Stimulated activated naive B cell treated with anti-CD40 and anti-IgM and Interleukin-4, amounts not matched to agents 10 μg/mL and 1 μg/mL and 100 μg/mL, for 72 hours (primary cell): ENCODE data around the gene NACA2.
"Not testable (repeated sequence)": the region's sequence is repeated elsewhere in the genome, so short reads cannot be mapped to it uniquely, and the experiment has no call there.

Source experiments
- ATAC-seq, 2 donors: fragments of 150-1000 bp; cut with Tn5 transposase; replicated peaks; 2 replicates each; pipeline ENCODE4 v1.10.0; 2021; ENCODE audit warnings: moderate library complexity in 1 of 2
- DNase-seq: peaks from one replicate; pipeline ENCODE4 v3.0.0; 2021
- H3K27ac Mint-ChIP-seq: one replicate; pipeline ENCODE4 v1.8.0; 2022; ENCODE audit warnings: mild to moderate bottlenecking, mixed read lengths
- H3K27me3 Mint-ChIP-seq, 2 donors: one replicate each; pipeline ENCODE4 v1.8.0; 2022; ENCODE audit warnings: mixed read lengths in 2 of 2
- H3K36me3 Mint-ChIP-seq, 2 donors: one replicate each; pipeline ENCODE4 v1.8.0; 2022; ENCODE audit warnings: mixed read lengths in 2 of 2, mild to moderate bottlenecking in 1 of 2
- H3K4me1 Mint-ChIP-seq, 2 donors: one replicate each; pipeline ENCODE4 v1.8.0; 2022; ENCODE audit warnings: mixed read lengths in 2 of 2, mild to moderate bottlenecking in 1 of 2
- H3K4me3 Mint-ChIP-seq, 2 donors: one replicate each; pipeline ENCODE4 v1.8.0; 2022; ENCODE audit warnings: mild to moderate bottlenecking in 2 of 2, mixed read lengths in 2 of 2, moderate library complexity in 1 of 2
- H3K9me3 Mint-ChIP-seq, 2 donors: one replicate each; pipeline ENCODE4 v1.8.0; 2022; ENCODE audit warnings: mixed read lengths in 2 of 2, mild to moderate bottlenecking in 1 of 2

The NACA2 gene

DNA sequence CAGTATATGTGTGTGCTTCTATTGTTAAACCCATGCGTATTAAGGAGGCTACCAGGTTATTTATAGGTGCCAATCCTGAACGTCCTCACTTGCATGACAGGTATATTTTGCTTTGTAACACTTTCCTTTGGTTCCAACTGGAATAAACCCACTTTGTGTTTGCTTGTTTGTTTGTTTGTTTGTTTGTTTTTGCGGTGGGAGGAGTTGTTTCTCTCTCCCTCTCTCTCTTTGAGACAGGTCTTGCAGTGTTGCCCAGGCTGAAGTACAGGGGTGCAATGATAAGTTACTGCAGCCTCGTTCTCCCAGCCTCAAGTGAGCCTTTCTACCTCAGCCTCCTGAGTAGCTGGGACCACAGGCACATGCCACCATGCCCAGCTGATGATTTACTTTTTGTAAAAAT, 28.7 kb downstream of the NACA2 start:
- DNase-seq (no peak), ATAC-seq (no peak)
- Mint-ChIP-seq H3K9me3 (no peaks in the 10 kb centered on the region), H3K36me3 (no peaks in the 10 kb centered on the region), H3K27me3 (peaks cover 19 to 28% of the 10 kb centered on the region in 2 donors), H3K4me3 (no peak overlapping the region), H3K27ac (no peak overlapping the region), H3K4me1 (no peaks in the 10 kb centered on the region)

DNA sequence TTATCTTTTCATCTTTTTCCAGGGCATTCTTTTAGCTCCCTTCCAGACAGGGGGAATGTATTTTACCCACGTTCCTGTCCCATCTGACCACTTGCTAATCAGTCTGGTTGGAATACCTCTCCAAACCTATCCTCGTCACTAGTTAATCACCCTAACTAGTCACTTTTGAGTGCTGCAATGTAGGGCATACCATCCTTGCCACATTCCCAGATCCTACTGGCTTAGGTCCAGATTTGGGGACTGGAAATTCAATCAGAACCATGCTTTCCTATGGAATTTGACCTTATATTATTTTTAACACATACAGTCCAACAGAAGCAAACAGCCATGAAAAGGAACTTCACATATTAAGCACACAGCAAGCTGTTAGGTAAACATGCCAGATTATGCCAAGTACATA, 29.7 kb downstream of the NACA2 start:
- Mint-ChIP-seq H3K4me3 (no peak overlapping the region), H3K9me3 (no peaks in the 10 kb centered on the region), H3K27me3 (peaks cover 19 to 28% of the 10 kb centered on the region in 2 donors), H3K4me1 (no peaks in the 10 kb centered on the region), H3K27ac (no peak overlapping the region), H3K36me3 (no peaks in the 10 kb centered on the region)
- DNase-seq (no peak), ATAC-seq (no peak)

DNA sequence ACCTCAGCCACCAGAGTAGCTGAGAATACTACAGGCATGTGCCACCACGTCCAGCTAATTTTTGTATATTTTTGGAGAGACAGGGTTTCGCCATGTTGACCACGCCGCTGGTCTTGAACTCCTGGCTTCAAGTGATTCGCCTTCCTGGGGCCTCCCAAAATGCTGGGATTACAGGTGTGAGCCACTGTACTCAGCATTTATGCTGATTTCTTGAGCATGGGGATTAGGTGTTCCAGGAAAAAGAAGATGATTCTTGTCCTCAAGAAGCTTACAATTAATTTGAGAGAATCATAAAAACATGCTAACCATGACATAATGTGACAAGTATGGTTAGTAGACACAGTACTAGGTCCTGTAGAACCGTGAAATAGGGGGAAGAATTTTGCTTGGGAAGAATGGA, 30.9 kb downstream of the NACA2 start:
- Mint-ChIP-seq H3K27me3 (peaks cover 20 to 29% of the 10 kb centered on the region in 2 donors), H3K4me1 (no peaks in the 10 kb centered on the region), H3K27ac (no peak overlapping the region), H3K4me3 (no peak overlapping the region), H3K36me3 (no peaks in the 10 kb centered on the region), H3K9me3 (no peaks in the 10 kb centered on the region)
- ATAC-seq (no peak), DNase-seq (no peak)

DNA sequence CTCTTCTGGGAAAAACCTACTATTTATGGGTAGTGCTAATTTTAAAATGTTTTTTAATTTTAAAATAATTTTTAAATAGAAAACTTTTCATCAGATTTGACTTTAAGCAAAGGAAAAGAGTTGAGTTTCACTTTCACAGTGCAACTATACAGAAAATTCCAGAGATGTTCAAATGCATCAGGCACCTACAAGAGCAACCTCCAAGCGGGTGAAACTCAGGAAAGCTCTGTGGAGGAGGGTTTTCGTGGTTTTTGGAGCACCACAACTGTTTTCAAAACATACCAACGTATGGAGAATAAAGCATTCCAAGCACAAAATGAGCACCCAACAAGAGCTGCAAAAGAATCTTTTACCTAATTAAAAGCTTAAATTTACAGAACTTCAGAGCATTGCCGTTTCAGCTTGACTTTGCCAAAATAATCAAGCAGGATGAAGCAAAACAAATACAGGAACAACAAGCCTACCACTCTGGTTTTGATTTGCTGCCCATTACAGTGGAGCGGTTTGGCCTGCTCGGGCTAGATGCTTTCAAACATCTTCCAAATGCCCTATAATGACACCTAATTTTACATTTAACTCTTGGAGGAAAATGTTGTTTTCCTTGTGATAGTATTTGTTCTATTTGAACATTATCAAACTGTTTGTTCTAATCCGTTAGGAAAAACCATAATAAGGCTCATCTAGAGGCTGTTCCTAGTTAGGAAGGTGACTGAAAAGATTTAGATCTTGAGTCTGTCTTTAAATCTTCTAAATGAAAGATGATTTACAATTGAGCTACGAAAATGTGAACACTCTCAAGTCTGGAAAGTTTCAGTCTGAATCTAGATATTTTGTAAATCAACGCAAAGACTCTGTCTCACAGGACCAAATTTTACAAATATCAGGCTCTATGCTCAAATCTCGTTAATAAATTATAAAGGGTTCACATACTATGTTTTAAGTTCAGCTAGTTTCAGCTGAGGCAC, 34.5 kb downstream of the NACA2 start:
- Mint-ChIP-seq H3K9me3 (no peaks in the 10 kb centered on the region), H3K27me3 (peaks cover 24 to 44% of the 10 kb centered on the region in 2 donors)

DNA sequence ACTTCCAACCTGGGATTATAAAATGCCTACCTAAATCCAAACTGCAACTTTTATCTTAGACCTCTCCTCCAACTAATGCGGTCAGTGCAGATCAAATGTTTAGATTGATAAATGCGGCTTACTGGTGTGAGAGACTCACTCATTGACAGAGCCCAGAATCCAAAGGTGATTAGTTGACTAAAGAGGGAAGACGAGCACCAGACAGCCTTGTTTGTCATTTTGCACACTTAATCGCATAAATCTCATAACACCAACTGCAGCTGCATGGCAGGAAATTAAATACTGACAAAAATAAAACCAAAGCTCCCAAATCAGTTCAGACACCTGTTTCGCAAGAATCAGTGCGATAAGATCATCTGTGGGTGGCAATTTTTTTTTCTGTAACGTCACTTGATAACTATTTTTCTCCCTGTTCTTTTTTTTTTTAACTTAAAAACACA, 35.9 kb downstream of the NACA2 start:
- peaks cover 29 to 50% of the 10 kb centered on the region in 2 donors for H3K27me3 Mint-ChIP-seq
- no peak for ATAC-seq
- H3K36me3 Mint-ChIP-seq, result no peaks in the 10 kb centered on the region
- H3K4me3 Mint-ChIP-seq, result no peak overlapping the region
- no peaks in the 10 kb centered on the region for H3K4me1 Mint-ChIP-seq
- no peak overlapping the region for H3K27ac Mint-ChIP-seq
- H3K9me3 Mint-ChIP-seq, result no peaks in the 10 kb centered on the region
- no peak for DNase-seq

More for the DNA sequence above, 34.5 kb downstream of the NACA2 start:
- no peaks in the 10 kb centered on the region for H3K4me1 Mint-ChIP-seq
- ATAC-seq, result no peak
- no peak for DNase-seq
- no peak overlapping the region for H3K27ac Mint-ChIP-seq
- no peaks in the 10 kb centered on the region for H3K36me3 Mint-ChIP-seq
- H3K4me3 Mint-ChIP-seq, result no peak overlapping the region

DNA sequence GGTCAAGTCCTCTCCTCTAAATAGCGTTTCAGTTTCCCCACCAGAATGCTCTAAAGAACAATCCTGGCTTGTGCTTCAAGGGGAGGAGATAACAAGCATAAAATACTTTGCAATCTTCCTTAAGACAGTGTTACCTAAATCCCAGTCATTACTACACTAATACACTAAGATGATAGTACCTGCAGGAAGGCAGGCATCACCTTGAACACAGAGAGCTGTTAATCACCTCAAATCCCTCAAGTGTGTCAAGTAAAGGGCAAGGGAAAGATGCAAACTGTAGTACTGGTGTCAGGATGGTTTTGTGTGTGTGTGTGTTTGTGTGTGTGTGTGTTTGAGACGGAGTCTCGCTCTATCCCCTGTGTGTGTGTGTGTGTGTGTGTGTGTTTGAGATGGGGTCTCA, 36.8 kb downstream of the NACA2 start:
- peaks cover 30 to 53% of the 10 kb centered on the region in 2 donors for H3K27me3 Mint-ChIP-seq
- H3K27ac Mint-ChIP-seq, result no peak overlapping the region
- no peak for DNase-seq
- ATAC-seq, result no peak
- no peaks in the 10 kb centered on the region for H3K36me3 Mint-ChIP-seq
- H3K4me3 Mint-ChIP-seq, result no peak overlapping the region
- H3K9me3 Mint-ChIP-seq, result no peaks in the 10 kb centered on the region
- H3K4me1 Mint-ChIP-seq, result no peaks in the 10 kb centered on the region

DNA sequence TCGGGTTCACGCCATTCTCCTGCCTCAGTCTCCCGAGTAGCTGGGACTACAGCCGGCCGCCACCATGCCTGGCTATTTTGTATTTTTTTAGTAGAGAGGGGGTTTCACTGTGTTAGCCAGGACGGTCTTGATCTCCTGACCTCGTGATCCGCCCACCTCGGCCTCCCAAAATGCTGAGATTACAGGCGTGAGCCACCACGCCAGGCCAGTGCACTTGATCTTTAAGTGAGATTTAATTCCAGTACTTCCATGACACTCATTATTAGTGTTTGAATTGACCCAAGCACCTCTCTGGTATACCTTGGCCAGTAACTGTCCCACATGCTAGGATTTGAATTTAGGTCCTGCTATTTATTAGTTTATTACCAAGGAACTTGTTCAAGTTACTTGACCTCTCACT, 38.5 kb downstream of the NACA2 start:
- not testable (repeated sequence) for H3K36me3 Mint-ChIP-seq, H3K9me3 Mint-ChIP-seq, ATAC-seq, H3K27ac Mint-ChIP-seq, H3K4me3 Mint-ChIP-seq, H3K4me1 Mint-ChIP-seq, DNase-seq
- peaks cover 29 to 59% of the 10 kb centered on the region in 2 donors for H3K27me3 Mint-ChIP-seq

DNA sequence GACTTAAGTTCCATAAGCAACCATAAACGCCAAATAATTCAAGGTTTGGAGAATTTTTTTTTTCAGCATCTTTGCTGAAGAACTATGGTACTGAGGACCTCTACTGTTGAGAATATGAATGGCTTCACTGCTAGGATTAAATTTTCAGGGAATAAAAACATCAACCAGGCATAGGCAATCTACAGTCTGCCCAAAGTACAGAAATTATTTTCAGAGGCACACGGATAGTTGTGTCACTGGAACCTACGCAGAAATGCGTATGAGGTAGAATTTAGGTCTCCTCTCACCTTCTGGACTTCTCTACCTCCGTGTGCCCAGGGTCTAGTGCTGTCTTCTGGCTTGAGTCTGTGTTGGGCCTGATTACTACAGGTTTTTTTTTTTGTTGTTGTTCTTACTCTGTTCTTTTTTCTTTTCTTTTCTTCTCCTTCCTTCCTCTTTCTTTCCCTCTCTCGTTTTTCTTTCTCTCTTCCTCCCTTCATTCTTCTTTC, 39.7 kb downstream of the NACA2 start:
- Mint-ChIP-seq H3K4me1 (no peaks in the 10 kb centered on the region), H3K27me3 (peaks cover 29 to 63% of the 10 kb centered on the region in 2 donors), H3K36me3 (no peaks in the 10 kb centered on the region), H3K9me3 (no peaks in the 10 kb centered on the region), H3K27ac (no peak overlapping the region), H3K4me3 (no peak overlapping the region)
- ATAC-seq (no peak), DNase-seq (no peak)

DNA sequence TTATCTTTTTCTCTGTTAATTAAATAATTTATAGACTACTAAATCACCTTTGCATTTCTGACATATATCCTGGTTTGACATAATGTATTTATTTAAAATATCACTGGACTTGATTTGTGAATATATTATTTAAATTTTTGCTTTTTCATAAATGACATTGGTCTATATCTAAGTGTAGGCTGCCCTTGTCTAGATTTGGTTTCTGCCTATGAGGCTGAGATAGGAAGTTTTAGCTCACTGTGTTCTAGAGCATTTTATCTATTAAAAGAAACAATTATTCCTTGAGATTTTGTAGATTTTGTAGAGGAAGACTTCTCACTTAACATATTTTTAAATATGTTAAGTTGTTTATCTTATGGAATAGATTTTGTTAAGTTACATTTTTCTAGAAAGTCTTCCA, 43.9 kb downstream of the NACA2 start:
- no peak for DNase-seq
- H3K9me3 Mint-ChIP-seq, result peaks cover 0 to 6% of the 10 kb centered on the region in 2 donors
- no peaks in the 10 kb centered on the region for H3K36me3 Mint-ChIP-seq
- H3K4me1 Mint-ChIP-seq, result no peaks in the 10 kb centered on the region
- H3K27me3 Mint-ChIP-seq, result peaks cover 25 to 53% of the 10 kb centered on the region in 2 donors
- no peak overlapping the region for H3K4me3 Mint-ChIP-seq
- no peak overlapping the region for H3K27ac Mint-ChIP-seq
- no peak for ATAC-seq

DNA sequence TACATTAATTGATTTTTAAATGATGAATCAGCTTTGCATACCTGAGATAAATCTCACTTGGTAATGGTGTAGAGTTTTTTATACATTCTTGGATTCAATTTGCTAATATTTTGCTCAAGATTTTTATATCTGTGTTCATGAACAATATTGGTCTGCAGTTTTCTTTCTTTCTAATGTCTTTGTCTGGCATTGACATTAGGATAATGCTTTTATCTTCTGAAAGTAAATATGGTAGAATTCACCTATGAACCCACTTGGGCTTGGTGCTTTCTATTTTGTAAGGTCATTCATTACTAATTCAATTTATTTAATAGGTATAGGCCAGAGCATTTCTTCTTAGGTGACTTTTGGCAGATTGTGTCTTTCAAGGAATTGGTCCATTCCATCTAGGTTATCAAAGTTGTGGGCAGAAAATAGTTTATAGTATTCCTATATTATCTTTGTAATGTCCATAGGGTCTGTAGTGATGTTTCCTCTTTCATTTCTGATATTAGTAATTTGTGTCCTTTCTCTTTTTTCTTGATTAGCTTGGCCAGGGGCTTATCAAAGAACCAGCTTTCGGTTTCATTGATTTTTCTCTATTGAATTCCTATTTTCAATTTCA, 45.6 kb downstream of the NACA2 start:
- DNase-seq, result no peak
- no peak overlapping the region for H3K4me3 Mint-ChIP-seq
- no peak for ATAC-seq
- no peaks in the 10 kb centered on the region for H3K4me1 Mint-ChIP-seq
- peaks cover 3 to 6% of the 10 kb centered on the region in 2 donors for H3K9me3 Mint-ChIP-seq
- H3K27me3 Mint-ChIP-seq, result peaks cover 17 to 40% of the 10 kb centered on the region in 2 donors
- no peaks in the 10 kb centered on the region for H3K36me3 Mint-ChIP-seq
- H3K27ac Mint-ChIP-seq, result no peak overlapping the region

DNA sequence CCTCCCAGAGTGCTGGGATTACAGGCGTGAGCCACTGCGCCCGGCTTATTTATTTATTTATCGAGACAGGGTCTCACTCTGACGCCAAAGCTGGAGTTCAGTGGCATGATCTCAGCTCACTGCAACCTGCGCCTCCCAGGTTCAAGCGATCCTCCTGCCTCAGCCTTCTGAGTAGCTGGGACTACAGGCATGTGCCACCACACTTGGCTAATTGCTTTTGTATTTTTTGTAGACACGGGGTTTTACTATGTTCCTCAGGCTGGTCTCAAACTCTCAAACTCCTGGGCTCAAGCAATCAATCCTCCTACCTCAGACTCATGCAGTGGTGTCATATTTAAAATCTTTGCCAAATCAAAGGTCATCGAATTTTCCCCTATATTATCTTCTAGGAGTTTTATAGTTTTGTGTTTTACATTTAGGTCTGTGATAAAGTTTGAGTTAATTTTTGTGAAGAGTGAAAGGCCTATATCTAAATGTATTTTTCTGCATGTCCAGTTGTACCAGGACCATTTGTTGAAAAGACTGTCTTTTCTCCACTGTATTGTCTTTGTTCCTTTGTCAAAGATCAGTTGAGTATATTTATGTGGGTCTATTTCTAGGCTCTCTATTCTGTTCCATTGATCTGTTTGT, 47.1 kb downstream of the NACA2 start:
- H3K4me3 Mint-ChIP-seq, result no peak overlapping the region
- peaks cover 8 to 10% of the 10 kb centered on the region in 2 donors for H3K9me3 Mint-ChIP-seq
- no peaks in the 10 kb centered on the region for H3K36me3 Mint-ChIP-seq
- H3K27me3 Mint-ChIP-seq, result peaks cover 10 to 28% of the 10 kb centered on the region in 2 donors
- DNase-seq (no peak), ATAC-seq (no peak)
- no peak overlapping the region for H3K27ac Mint-ChIP-seq
- no peaks in the 10 kb centered on the region for H3K4me1 Mint-ChIP-seq

DNA sequence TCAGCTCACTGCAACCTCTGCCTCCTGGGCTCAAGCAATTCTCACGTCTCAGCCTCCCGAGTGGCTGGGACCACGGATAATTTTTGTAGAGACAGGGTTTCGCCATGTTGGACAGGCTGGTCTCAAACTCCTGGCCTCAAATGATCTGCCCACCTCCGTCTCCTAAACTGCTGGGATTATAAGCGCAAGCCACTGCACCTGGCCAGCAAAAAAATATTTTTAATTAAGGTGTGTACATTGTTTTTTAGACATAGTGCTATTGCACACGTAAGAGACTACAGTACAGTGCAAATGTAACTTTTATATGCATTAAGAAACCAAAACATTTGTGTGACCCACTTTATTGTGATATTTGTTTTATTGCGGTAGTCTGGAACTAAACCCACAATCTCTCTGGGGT, 49.0 kb downstream of the NACA2 start:
- Mint-ChIP-seq H3K9me3 (peaks cover 8 to 10% of the 10 kb centered on the region in 2 donors), H3K27ac (no peak overlapping the region)

DNA sequence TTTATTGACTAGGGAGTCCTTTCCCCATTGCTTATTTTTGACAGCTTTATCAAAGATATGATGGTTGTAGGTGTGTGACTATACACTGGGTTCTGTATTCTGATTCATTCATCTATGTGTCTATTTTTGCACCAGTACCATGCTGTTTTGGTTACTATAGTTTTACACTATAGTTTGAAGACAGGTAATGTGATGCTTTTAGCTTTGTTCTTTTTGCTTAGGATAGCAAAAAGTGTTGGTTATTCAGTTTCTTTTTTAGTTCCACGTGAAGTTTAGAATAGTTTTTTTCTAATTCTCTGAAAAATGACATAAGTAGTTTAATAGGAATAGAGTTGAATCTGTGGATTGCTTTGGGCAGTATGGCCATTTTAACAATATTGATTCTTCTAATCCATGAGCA, 50.1 kb downstream of the NACA2 start:
- no peak for DNase-seq
- Mint-ChIP-seq H3K27me3 (peaks cover 7 to 13% of the 10 kb centered on the region in 2 donors), H3K27ac (no peak overlapping the region), H3K4me1 (peaks cover 0 to 2% of the 10 kb centered on the region in 2 donors), H3K36me3 (no peaks in the 10 kb centered on the region), H3K9me3 (peaks cover 8% of the 10 kb centered on the region in 2 donors), H3K4me3 (no peak overlapping the region)
- ATAC-seq, result no peak

More for the DNA sequence above, 49.0 kb downstream of the NACA2 start:
- DNase-seq, result no peak
- Mint-ChIP-seq H3K4me3 (no peak overlapping the region), H3K4me1 (no peaks in the 10 kb centered on the region), H3K36me3 (no peaks in the 10 kb centered on the region), H3K27me3 (peaks cover 7 to 18% of the 10 kb centered on the region in 2 donors)
- no peak for ATAC-seq
